Measurements from ENCODE around the gene CTSD. TPM values are rescaled to one million over a fixed set of nuclear protein-coding genes. Genes with fewer than 3 reads are reported as not detected.

Gene CTSD
- total RNA-seq, 2 donors from 2014 or later = 427 to 1,049 TPM

DNA sequence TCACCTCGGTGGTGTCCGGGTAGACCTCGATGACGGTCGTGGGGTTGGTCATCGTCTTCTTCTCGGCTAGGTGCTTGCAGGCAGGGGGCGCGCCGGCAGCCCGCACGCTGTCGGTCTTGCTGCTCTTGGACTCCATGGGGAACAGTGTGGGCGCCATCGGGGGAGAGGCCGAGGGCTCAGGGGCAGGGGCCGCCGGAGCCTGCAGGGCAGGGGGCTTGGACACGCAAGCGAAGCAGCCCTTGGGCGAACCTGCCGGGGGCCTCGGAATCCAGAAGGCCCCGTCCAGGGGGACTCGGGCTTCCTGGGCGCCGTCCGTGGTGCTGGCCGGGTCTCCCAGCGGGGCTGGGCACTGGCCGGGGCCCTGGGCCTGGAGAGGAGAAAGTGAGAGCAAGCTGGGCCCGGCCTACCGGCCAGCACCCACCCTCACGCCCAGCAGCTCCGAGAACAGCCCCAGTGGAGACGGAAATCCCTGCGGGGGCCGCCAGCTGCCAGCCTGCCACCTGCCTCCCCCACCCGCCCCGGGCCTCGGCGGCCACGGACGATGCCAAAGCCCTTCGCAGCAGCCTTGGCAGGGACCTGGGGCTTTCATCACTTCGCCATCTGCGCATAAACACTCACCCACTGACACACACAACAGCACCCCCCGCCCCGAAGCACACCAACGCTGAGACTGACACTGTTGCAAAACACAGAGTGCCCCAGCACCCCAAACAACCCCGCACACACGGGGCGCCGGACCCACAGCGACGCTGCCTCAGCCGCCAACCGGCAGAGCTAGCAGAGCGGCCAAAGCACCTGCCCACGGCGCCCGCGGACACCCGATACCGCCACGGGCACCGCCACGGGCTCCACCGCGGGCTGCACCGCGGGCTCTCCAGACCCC lies 15.7 kb downstream of the CTSD start:
- peaks cover 32 to 64% of the 10 kb centered on the region in 2 donors for H3K4me1 ChIP-seq (ENCODE audit: control insufficient read depth in 1 of 2, low read depth in 2 of 2)
- H3K27ac ChIP-seq = peak overlapping the region; percentile 92 to 98
- H3K4me3 ChIP-seq = peak overlapping the region; percentile 88
- no peaks in the 10 kb centered on the region for H3K9me3 ChIP-seq
- DNase-seq (ENCODE audit: low spot score) (no peak), ATAC-seq (ENCODE audit: insufficient number of reproducible peaks, low FRiP score, low read depth) (no peak)
- peaks cover 6% of the 10 kb centered on the region for H3K36me3 ChIP-seq
- TF ChIP-seq, protein P1, sequence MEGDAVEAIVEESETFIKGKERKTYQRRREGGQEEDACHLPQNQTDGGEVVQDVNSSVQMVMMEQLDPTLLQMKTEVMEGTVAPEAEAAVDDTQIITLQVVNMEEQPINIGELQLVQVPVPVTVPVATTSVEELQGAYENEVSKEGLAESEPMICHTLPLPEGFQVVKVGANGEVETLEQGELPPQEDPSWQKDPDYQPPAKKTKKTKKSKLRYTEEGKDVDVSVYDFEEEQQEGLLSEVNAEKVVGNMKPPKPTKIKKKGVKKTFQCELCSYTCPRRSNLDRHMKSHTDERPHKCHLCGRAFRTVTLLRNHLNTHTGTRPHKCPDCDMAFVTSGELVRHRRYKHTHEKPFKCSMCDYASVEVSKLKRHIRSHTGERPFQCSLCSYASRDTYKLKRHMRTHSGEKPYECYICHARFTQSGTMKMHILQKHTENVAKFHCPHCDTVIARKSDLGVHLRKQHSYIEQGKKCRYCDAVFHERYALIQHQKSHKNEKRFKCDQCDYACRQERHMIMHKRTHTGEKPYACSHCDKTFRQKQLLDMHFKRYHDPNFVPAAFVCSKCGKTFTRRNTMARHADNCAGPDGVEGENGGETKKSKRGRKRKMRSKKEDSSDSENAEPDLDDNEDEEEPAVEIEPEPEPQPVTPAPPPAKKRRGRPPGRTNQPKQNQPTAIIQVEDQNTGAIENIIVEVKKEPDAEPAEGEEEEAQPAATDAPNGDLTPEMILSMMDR (IDR thresholded peaks at IDR 0.05) = no peak
- H3K27me3 ChIP-seq (replicated peaks; ENCODE audit: insufficient read depth) = no peaks in the 10 kb centered on the region

DNA sequence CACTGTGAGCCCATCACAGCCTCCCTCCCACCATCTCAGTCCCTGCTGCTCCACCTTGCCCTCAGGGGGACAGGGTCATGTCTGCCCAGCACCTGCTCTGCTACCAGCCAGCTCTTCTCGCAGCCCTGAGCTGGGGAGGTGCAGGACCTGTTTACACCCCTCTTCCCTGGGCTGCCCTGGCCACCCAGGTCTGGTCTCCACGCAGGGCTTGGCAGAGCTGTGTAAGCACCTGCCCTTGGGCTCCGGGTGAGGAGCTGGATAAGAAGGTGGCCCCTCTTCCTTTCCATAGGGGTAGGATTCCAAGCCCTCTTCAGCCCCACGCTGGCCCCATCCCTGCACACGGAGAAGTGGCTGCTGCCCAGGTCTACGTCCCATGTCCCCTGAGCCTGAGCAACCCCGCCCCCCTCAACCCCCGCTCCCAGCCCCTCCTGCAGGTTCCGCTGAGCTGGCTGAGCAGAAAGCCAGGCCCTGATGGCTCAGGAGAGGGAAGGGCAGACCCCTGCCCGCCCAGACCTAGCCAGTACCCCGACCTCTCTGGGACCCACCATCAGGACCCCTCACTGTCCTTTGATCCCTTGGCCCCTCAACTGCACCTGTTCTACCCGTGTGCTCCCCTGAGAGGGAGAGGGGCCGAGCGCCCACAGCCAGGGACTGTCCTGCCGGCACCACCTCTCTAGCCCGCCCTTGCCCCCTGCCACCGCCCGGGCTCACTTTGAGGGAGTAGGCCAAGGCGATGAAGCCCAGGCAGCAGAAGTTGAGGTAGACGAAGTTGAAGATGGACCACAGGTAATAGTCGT lies 16.6 kb downstream of the CTSD start:
- Histone ChIP-seq H3K4me3 (peak overlapping the region; percentile 88), H3K9me3 (no peaks in the 10 kb centered on the region), H3K27me3 (replicated peaks; ENCODE audit: insufficient read depth) (no peaks in the 10 kb centered on the region), H3K4me1 (ENCODE audit: control insufficient read depth in 1 of 2, low read depth in 2 of 2) (peaks cover 32 to 55% of the 10 kb centered on the region in 2 donors), H3K27ac (peak overlapping the region in 1 of 2 donors; percentile 98), H3K36me3 (no peaks in the 10 kb centered on the region)
- ATAC-seq (ENCODE audit: insufficient number of reproducible peaks, low FRiP score, low read depth) (no peak), DNase-seq (ENCODE audit: low spot score) (no peak)
- TF ChIP-seq, protein P1 (IDR thresholded peaks at IDR 0.05) = no peak

DNA sequence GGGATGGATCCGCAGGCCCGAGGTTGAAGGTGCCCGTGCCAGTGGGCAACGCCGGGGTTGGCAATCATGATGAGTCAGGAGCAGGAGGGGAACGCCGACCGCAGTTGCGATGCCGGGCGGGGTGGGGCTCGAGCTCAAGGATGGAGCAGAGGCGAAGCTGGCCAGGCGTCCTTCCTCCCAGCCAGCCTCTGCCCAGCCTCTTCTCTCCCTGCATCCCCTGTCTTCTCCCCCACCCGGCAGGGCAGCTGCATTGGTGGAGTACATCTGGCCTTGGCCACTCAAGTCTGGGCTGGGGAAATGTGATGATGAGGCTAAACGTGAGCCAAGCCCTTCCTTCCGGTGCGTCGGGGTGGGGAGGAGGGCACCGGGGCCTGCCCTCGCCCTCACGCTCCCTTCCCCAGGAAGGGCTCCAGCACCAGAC lies 17.2 kb downstream of the CTSD start:
- DNase-seq (ENCODE audit: low spot score) (no peak), ATAC-seq (ENCODE audit: insufficient number of reproducible peaks, low FRiP score, low read depth) (no peak)
- no peaks in the 10 kb centered on the region for H3K27me3 ChIP-seq (replicated peaks; ENCODE audit: insufficient read depth)
- H3K4me1 ChIP-seq (ENCODE audit: control insufficient read depth in 1 of 2, low read depth in 2 of 2) = peaks cover 26 to 49% of the 10 kb centered on the region in 2 donors
- no peaks in the 10 kb centered on the region for H3K36me3 ChIP-seq
- H3K9me3 ChIP-seq = no peaks in the 10 kb centered on the region
- peak overlapping the region; percentile 88 for H3K4me3 ChIP-seq
- TF ChIP-seq, protein P1 (IDR thresholded peaks at IDR 0.05) = no peak
- peak overlapping the region in 1 of 2 donors; percentile 98 for H3K27ac ChIP-seq

DNA sequence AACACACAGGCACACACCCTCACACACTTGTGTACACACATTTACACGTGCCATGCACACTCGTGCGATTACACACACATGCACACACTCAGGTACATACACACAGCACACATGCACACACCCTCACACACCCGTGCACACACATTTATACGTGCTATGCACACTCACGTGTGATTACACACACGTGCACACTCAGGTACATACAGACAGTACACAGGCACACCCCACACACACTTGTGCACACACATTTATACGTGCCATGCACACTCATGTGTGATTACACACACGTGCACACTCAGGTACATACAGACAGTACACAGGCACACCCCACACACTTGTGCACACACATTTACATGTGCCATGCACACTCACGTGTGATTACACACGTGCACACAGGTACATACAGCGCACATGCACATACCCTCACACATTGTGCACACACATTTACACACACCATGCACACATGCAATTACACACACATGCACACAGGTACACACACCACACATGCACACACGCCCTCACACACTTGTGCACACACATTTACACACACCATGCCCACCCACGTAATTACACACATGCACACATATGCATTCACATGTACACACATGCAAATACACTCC lies 17.9 kb downstream of the CTSD start:
- Histone ChIP-seq H3K27me3 (replicated peaks; ENCODE audit: insufficient read depth) (no peaks in the 10 kb centered on the region), H3K4me1 (ENCODE audit: control insufficient read depth in 1 of 2, low read depth in 2 of 2) (peaks cover 19 to 42% of the 10 kb centered on the region in 2 donors), H3K36me3 (no peaks in the 10 kb centered on the region), H3K4me3 (peak overlapping the region; percentile 88), H3K27ac (no peak overlapping the region), H3K9me3 (no peaks in the 10 kb centered on the region)
- no peak for ATAC-seq (ENCODE audit: insufficient number of reproducible peaks, low FRiP score, low read depth)
- DNase-seq (ENCODE audit: low spot score) = no peak
- TF ChIP-seq, protein P1 (IDR thresholded peaks at IDR 0.05) = no peak
